ENCODE measurements around the gene UFSP2.

DNA sequence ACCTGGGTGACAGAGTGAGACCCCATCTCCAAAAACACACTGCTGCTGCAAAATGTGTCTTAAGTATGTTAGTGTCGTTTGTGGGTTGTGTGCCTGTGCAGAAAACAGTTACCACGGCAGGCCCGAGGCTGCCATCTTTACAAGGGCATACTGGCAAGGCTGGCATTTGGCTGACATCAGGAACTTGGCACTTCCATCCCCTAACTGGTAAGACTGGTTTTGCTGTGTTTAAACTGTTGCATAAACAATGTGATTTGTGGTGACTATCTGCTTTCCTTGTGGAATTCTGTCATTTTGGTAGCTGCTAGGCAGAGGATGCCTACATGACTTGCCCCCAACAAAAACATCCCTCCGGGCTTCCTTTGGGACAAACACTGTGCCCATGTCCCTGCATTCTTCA lies 42.3 kb downstream of the UFSP2 start:
- TF ChIP-seq POLR2A (IDR thresholded peaks at IDR 0.05; ENCODE audit: low read length) (no peak), GATA1 (IDR thresholded peaks at IDR 0.05; ENCODE audit: low read depth, low read length) (no peak)

Measured in erythroblast (primary cell).